ENCODE measurements around the gene NRXN3.

DNA sequence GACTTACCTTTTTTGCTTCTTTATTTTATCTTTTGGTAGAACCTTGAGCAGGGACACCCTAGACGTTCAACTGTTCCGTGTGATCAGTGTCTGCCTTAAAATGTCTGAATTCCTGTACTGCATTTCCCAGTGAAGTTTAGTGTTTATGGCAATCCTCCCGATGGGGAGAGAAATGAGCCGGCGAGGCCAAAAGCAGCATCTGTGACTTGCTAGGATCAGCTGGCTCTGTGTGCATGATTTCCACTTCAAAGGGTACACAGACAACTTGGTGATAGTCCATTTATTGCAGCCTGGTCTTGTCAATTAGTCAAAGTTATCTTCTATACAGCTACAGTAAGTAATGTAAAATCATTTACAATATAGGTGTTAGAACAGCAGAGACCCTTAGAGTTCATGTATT, 1272.6 kb downstream of the NRXN3 start:
- TF ChIP-seq SUZ12 (IDR thresholded peaks at IDR 0.05) (no peak), TARDBP (IDR thresholded peaks at IDR 0.05) (no peak), SP1 (IDR thresholded peaks at IDR 0.05) (no peak), ELF4 (IDR thresholded peaks at IDR 0.05) (no peak), BHLHE40 (IDR thresholded peaks at IDR 0.05; ENCODE audit: borderline replicate concordance) (no peak), L3MBTL2 (conservative IDR thresholded peaks at IDR 0.05) (no peak), ARNT (IDR thresholded peaks at IDR 0.05) (no peak)

Measured in HEK293T (cell line).